Measurements from ENCODE around the gene SURF2.

SURF2 gene

DNA sequence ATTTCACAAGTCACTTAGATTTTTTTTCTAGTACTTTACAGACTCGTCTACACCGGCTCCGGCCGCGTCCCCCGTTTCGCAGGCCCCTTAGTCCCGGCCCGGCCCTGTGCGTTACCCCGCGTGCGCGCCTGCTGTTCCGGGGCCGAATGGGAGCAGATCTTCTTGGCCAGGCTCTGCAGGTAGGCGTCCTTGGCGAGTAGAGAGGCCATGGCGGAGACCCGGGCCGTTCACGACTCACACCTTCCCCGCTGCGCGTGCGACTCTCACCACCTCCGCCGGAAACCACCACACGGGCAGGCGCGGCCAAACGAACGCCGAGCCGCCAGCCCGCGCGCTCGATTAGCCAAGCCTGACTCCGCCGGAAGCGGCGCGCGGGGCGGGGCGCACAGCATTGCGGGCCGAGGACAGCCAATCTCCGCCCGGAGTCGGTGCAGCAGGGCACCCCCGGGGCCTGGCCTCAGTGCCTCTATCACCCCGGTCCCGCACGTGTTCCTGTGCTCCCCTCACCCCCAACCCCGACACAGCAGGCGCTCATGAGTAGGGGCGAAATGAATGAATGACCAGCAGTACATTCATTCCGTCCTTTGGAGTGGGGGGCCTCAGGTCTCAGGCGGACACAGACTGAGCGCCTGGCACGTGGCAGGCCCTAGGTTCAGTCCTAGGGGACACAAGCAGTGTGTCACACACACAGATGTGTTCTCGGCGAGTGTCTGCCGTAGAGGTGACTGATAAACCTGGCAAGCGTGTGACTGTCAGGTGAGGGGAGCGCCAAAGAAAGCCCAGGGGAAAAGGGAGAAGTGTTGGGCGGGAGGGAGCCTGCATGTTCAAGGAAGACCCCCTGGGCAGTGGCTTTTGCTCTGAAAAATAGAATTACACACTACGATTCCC is 20.2 kb upstream of the SURF2 start, which contains the start of gene SURF6:
Gene SURF6 (minus strand): TSS at position 265 of the 888 bp plus-strand sequence. CDS start 56 bp downstream, at position 209.
- peak; percentile 90 to 94 for DNase-seq (ENCODE audit: low read depth in 1 of 2, low spot score in 1 of 2)

DNA sequence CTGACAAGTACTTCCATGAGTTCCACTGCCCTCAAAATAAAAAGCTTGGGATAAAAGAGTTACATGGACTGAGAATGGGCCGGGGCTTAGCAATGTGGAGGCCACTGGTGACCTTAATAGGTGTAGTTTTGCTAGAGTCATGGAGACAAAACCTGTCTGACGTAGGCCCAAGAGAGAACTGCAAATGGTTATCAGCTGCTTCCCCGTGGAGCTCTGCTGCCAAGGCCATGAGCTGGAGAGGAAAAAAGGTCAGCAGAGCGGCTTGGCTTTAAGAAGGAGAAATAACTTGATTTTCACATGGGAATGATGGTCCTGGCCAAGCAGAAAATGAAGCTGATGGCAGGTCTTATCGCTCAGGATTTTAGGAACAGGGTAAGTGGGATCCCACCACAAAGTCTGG is 16.7 kb upstream of the SURF2 start:
- DNase-seq (ENCODE audit: low read depth in 1 of 2, low spot score in 1 of 2): no peak

DNA sequence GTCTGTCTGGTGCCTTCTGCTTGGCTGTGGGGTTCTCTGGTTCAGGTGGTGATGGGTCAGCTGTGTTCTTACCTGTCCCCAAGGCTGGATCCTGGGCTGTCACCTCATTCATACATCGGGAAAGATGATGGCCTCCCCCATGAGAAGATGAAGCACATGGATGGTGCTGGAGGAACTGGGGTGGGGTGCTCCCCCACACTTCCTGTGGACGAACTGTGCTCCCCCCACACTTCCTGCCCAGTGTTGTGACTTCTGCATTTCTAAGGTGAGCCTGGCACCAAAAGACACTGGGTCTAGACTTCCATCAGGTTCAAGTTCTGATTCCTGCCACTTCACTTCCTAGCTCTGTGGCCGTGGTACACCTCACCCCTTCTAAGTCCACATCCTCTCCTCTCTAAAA is 16.1 kb upstream of the SURF2 start:
- no peak for DNase-seq (ENCODE audit: low read depth in 1 of 2, low spot score in 1 of 2)

DNA sequence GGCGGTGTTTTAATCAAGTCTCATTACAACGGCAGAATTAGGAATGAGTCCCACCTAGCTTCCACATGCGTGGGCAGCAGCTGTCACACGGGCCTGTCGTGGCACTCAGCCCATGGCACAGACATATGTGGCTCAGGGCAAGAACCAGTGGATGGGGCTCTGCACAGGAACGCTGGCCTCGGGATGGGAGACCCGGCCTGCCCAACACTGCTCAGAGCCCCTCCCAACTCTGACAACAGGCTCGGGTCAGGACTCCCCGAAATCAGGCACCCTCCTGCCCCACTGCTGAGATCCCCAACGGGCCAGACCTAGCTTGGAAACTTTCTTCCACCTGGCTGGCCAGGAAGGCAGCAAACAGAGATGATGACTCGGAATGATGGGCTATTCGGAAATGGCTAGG is 15.4 kb upstream of the SURF2 start:
- no peak for DNase-seq (ENCODE audit: low read depth in 1 of 2, low spot score in 1 of 2)

DNA sequence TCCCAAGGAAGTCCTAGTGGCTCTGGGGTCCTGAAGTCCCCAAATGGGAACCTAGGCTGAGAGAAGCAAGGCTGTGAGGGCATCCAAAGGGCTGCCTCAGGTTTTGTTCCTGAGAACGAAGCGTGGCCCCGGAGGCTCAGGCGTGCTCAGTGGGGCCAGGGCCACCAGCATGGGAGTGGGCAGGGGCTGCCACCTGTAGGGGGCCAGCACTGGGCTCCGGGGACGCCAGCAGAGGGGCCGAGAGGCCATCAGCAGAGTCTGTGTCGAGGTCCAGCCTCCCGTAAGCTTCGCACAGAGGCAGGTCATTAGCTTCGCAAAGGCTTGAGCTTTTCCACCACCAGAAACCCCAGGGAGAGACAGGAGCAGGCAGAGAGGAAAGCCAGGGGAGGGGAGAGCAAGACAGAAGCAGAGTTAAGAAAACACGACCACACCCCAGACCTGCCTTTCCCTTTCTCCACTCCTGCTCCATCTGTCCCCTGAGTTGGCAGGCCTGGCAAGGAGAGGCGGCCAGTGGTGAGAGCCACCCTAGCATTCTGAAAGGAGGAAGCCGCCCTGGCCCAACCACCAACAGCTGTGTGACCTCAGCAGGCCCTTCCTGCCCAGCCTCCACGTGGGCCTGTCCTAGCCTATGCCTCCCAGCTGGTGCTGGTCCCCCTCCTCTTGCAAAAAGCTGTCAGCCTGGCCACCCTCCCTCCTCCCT is 14.8 kb upstream of the SURF2 start:
- DNase-seq (ENCODE audit: low read depth in 1 of 2, low spot score in 1 of 2): no peak

DNA sequence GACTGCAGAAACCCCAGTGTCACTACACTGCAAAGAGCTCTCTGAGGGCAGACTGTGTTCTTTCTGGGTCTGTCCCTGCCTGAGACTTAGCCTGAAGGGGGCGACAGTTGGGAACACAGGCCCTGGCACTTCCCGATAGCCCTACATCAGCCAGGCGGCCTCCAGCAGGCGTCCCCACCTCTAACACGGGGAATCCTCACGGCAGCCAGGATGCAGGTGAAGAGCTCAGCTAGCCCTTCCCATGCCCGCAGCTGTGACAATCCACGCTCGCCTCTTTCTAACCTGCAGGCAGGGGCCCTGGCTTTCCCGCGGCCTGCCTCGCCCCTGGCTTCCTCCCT is 14.3 kb upstream of the SURF2 start:
- DNase-seq (ENCODE audit: low read depth in 1 of 2, low spot score in 1 of 2): no peak

DNA sequence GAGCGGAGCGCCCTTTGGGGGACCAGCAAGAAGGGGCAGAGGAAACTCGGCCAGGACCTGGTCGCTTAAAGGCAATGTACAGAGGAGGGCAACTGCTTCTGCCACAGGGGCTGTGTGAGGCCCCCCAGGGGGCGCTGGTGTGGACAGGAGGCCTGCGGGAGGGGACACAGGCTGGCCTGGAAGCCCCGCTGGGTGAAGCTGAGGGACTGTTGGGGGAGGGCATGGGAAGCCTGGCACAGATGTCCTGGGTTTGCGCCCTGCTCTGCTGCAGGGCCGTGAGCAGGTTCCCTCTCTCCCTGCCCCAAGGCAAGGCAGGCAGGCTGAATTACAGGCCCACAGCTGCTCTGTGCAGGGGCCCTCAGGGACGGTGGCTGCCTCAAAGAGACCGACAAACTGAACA is 13.8 kb upstream of the SURF2 start:
- DNase-seq (ENCODE audit: low read depth in 1 of 2, low spot score in 1 of 2): no peak

DNA sequence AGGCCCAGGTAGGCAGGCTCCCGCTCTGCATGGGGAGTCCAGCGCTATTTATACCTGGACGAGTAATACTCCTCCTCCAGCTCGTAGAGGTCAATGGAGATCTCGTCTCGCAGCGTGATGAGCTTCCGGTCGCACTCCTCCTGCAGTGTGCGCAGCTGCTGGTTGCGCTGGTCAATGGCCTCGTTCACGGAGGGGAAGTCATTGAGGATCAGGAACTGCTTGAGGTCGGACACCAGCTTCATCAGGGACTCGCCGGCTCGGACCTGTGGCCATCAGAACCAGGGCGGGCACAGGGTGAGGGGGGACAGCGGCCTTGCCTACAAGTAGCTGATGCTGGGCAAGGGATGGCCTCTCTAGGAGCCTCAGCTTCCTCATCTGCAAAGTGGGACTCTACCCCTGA is 12.3 kb upstream of the SURF2 start:
- no peak for DNase-seq (ENCODE audit: low read depth in 1 of 2, low spot score in 1 of 2)

DNA sequence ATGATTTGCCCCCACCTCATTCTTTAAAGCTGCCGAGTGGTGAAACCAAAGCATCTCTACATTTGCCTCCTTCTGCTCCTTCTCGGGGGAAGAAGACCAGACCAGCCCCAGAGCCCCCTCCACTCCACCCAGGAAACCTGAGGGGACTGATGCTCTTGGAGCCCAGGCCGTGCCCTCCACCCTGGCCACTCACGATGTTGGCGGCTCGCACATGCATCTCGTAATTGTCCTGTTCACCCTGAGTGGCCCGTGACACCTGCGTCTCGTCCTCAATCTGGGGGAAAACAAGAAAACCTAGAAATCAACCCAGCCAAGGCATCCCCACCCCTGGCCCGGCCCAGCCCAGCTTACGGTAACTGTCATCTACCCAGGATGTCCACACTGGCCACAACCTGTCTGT is 11.4 kb upstream of the SURF2 start:
- no peak for DNase-seq (ENCODE audit: low read depth in 1 of 2, low spot score in 1 of 2)

DNA sequence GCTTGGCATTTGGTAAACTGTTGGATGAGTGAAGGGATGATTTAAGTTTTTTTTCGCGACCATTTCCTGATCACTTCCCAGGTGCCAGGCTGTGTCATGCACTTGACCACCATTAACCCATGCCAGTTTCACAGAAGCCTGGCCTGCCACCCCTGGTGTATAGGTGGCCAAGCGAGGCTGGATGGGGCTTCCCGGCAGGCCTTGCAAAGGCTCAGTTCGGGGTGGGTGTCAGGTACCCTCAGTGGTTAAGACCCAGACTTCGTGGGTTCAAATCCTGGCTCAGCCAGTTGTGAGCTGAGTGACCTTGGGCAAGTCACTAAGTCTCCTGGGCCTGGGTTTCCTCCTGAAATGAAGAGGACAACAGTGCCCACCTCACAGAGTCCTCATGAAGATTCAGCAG is 10.8 kb upstream of the SURF2 start:
- DNase-seq (ENCODE audit: low read depth in 1 of 2, low spot score in 1 of 2): no peak

DNA sequence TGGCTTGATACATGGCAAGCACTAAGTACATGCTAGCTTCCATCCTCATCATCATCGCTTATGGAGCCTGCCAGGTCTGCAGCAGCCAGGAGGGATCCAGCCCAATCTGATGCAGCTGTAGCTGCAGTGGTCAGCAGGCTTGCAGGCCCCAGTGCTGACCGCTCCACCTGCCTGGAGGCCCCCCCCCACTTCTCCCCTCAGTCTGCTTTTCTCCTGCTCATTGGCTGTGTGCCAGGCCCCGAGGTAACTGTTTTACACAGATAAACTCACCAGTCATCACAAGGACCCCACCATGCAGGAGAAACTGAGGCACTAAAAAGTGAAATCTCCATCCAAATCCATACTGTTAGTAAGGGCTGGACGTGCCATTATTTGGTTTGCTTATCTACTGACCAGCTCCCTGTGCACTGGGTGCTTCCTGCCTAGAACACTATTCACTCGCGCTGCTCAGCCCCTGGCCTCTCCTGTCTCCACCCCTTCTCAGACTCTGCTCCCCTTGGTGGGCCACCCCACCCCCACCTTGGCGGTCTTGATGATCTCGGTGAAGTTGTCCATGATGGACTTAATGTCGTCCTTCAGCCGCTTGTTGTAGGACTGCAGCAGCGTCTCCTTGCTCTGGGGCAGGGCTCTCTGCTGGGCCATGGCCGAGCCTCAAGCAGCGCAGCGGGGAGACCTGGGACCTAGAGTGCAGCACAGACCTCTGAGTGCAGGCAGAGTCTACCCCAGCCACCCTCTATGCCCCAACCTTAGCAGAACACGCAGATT is 10.1 kb upstream of the SURF2 start:
- no peak for DNase-seq (ENCODE audit: low read depth in 1 of 2, low spot score in 1 of 2)

DNA sequence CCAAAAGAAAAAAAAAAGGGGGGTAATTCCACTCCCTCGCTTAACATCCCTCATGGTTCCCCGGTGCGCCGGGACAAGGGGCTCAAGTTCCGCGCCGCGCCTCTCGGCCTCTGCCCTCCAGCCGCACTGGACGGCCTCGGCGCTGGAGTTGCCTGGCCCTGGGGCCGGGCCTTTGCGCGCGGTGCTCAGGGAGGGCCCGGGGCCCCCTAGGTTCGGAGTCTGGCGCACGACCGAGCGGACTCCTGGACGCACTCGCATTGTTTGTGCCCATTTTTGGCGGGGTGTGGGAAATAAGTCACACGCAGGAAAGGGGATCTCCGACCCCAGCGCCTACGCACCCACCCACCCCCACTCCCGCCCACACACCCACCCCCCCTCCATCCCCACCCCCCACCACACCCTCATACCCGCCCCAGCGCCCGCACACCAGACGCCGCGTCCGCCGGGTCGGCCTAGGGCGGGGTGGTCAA is 8.8 kb upstream of the SURF2 start:
- no peak for DNase-seq (ENCODE audit: low read depth in 1 of 2, low spot score in 1 of 2)

DNA sequence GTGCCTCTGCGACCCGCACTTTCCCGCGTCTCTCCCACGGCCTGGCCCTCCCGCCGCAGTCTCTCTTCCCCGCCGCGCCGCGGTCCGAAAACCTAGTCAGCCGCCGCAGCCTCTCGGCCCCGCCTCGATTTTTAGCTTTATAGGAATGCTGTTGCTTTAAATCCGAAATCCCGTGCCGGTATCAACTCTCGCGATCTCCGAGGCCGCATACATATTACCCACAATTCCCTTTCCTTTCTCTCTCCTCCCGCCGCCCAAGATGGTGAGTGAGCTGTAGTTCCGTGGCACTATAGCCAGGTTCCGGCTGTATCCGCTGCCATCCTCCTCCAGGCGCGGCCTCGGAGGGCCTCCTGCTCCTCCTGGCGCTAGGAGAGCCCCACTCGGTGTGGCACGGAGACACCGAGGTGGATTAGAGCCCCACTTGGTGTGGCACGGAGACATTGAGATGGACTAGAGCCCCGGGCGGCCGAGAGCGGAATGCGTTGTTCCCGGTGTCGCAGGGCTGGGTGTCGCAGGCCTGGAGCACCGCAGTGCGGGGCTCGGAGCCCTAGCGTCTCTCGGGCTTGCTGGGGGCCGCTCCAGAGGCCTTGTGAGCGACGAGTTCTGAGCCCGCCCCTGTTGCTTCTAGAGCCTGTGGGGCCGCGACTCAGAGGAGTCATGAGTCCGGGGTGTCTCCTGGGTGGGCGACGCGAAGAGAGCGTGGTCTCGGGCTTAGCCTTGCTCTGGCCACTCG is 8.2 kb upstream of the SURF2 start, which contains the start of the genes MED22 and RPL7A:
Gene MED22 (minus strand): TSS at position 147 of the 733 bp plus-strand sequence. CDS start 1,469 bp downstream, outside the sequence.
Gene RPL7A (plus strand): TSS at position 234 of the 733 bp plus-strand sequence. CDS start 26 bp downstream, at position 260.
- peak; percentile 78 to 93 for DNase-seq (ENCODE audit: low read depth in 1 of 2, low spot score in 1 of 2)

DNA sequence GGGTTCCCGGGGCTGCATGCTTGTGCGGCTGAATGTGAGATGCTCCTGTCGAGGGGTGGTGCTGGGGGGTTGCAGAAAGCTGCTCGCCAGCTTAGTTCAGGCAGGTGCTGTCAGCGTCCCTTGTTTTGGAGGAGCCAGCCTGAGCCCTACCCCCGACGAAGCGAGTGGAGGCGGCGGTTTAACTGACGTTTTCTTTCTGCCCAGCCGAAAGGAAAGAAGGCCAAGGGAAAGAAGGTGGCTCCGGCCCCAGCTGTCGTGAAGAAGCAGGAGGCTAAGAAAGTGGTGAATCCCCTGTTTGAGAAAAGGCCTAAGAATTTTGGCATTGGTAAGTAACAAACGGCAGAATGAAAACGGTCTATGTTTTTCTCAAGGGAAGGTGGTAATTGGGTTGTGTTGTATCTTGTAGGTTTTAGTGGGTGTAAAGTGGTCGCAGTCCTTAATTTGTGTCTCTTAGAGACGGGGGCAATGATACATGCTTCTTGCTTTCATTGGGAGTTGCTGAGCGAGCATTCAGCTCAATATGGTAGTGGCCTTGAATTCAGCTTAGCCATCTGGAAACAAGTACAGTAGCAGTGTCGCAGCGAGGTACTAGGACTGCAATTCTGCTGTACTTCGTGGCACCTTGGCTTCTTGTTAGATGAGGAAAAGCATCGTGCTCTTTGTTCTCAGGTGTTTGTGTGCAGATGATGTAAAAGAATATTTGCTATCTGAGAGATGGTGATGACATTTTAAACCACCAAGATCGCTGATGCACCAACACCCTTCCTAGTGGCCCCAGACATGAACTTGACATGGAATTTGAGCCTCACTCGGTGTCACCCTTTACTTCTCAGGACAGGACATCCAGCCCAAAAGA is 7.4 kb upstream of the SURF2 start:
- DNase-seq (ENCODE audit: low read depth in 1 of 2, low spot score in 1 of 2): no peak

DNA sequence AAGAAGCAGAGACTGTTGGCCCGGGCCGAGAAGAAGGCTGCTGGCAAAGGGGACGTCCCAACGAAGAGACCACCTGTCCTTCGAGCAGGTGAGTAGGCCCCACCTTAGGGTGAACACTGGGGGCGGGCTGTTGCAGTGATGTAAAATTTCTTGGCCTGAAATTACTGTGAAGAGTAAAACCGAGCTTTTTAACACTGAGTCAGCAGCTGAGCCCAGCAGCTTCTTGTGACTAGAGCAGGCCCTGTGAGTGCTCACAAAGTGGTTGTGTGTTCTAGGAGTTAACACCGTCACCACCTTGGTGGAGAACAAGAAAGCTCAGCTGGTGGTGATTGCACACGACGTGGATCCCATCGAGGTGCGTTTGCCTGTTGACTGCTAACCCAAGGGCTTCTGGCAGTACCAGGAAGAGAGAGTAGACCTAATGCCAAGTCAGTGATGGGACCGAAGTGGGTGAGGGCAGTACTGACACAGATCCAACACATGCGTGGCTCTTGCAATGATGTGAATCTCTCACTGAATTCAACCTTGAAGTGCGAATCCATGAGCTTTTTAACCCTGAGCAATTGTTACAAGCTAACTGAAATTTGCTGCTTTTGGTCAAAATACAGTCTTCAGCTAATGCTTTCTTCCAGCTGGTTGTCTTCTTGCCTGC is 6.3 kb upstream of the SURF2 start:
- DNase-seq (ENCODE audit: low read depth in 1 of 2, low spot score in 1 of 2): no peak

DNA sequence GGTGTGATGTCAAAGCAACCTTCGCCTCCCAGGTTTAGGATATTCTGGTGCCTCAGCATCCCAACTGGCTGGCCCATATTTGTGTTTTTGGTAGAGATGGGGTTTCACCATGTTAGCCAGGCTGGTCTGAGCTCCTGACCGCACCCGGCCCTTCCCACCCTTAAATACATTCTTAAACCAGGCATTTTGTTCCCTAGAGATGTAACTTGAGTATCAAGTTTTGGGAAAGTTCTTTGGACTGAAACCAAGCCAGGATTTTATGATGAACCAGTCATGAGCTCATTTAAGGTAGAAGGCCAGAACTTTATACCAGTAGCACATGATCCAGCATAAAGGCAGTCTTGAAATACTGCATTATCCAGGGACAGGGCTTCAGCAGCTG is 4.8 kb upstream of the SURF2 start:
- DNase-seq (ENCODE audit: low read depth in 1 of 2, low spot score in 1 of 2): no peak

DNA sequence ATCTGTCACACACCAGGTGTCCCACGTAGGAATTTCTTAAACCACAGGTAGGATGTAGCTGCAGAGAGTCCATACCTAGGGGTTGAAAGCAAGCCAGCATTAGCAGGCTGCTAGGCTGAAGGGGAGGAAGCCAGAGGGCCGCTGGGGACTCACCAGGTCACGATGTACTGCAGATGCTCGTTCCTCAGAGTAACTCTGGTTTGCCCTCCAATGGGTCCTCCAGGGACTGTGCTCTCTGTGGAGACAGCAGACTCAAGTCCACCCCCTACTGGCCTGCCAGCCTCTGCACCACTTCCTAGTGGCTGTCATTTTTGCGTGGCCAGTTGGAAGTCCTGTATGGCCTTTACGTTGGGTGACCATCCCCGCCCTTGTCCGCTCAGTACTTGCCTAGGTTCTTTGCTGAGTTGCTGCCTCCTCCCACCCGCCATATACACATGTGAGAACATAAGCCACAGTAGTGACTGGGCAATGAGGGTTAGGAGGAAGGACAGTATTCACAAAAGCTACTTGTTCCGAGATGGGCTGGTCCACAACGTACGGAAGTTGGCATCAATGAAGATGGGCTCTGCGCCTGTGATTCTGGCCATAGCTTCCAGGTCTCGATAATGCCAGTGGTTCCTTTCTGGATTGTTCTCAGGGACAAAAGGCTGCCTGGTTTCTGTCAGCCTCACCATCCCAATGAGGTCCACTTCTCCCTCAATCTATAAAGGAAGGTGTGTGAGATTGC is 4.3 kb upstream of the SURF2 start:
- DNase-seq (ENCODE audit: low read depth in 1 of 2, low spot score in 1 of 2): no peak

DNA sequence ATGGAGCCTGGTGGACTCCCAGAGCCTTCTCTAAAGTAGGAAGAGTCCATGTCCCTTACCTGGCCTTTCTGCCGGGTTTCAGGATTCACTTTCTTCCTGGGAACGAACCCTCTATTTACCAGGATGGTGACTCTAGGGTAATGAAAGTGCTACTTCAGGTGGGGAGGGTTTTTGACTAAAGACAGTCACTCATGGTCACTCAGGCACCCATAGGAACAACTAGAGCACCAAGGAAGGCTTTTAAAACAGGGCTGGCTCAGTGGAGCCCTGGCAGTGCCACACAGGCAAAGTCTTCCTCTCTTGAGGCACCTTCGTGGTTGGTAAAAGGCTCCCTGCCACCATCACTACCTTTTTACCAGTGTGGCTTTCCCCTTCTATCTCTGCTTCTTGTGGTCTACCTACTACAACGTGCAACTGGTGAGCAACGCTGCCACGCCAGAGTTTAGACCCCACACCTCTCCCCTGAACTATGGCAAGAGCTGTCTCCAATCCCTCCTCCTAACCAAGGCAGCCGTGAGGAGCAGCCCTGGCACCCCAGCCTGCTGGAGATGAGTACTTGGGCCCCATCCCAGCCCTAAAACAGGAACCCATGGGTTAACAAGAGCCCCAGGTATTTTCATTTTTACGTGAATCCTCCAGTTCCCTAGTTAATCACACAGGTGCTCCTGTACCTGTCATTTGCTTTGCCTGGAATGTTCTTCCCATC is 3.6 kb upstream of the SURF2 start:
- DNase-seq (ENCODE audit: low read depth in 1 of 2, low spot score in 1 of 2): no peak

Data from activated CD4-positive, alpha-beta T cell treated with anti-CD3 and anti-CD28 coated beads, Interleukin-2, amount 50 U/mL, for 24 hours (primary cell).